AG10803 (cell line): ENCODE results near the gene ITPR1.

Source experiments
- DNase-seq: peaks from one replicate; pipeline ENCODE4 v3.0.0; 2010; ENCODE audit warnings: low read depth
- H3K4me3 ChIP-seq: 2 replicates; pipeline ENCODE4 v1.5.1; 2011; ENCODE audit warnings: mild to moderate bottlenecking, low read length, control low read depth
- CTCF ChIP-seq: conservative IDR thresholded peaks from 2 replicates; pipeline ENCODE4 v1.5.1; 2011; ENCODE audit warnings: mild to moderate bottlenecking, low read length, control low read depth, inconsistent platforms

The ITPR1 gene

GRCh38 chr3:4647411-4647810 lies 154.3 kb downstream of the ITPR1 start:
- no peak for DNase-seq
- no peak for TF ChIP-seq CTCF

GRCh38 chr3:4655145-4656045 lies 162.2 kb downstream of the ITPR1 start:
- no peak overlapping the region for H3K4me3 ChIP-seq
- TF ChIP-seq CTCF, result no peak
- DNase-seq, result no peak

More at GRCh38 chr3:4647411-4647810, 154.3 kb downstream of the ITPR1 start:
- H3K4me3 ChIP-seq, result no peak overlapping the region

GRCh38 chr3:4656059-4656458 lies 162.9 kb downstream of the ITPR1 start:
- no peak overlapping the region for H3K4me3 ChIP-seq
- TF ChIP-seq CTCF, result peak; percentile 97
- peak; percentile 69 for DNase-seq

- DNase-seq, result no peak
- TF ChIP-seq CTCF, result no peak
Observed at GRCh38 chr3:4656626-4657328, 163.6 kb downstream of the ITPR1 start.

GRCh38 chr3:4660936-4661335 lies 167.8 kb downstream of the ITPR1 start:
- no peak overlapping the region for H3K4me3 ChIP-seq
- TF ChIP-seq CTCF, result no peak

More at GRCh38 chr3:4656626-4657328, 163.6 kb downstream of the ITPR1 start:
- no peak overlapping the region for H3K4me3 ChIP-seq

GRCh38 chr3:4664412-4664811 lies 171.3 kb downstream of the ITPR1 start:
- no peak for TF ChIP-seq CTCF
- no peak for DNase-seq
- H3K4me3 ChIP-seq, result no peak overlapping the region

More at GRCh38 chr3:4660936-4661335, 167.8 kb downstream of the ITPR1 start:
- no peak for DNase-seq

- TF ChIP-seq CTCF, result no peak
- no peak overlapping the region for H3K4me3 ChIP-seq
- no peak for DNase-seq
Observed at GRCh38 chr3:4665197-4665596, 172.0 kb downstream of the ITPR1 start.
